HepG2 (cell line): ENCODE data around the gene RNF183. TPM values are rescaled to one million over a fixed set of nuclear protein-coding genes. Genes with fewer than 3 reads are reported as not detected.

ENCODE experiments used
- ADNP ChIP-seq: sonication (generic); formaldehyde crosslinking; IDR thresholded peaks from 2 replicates; pipeline ENCODE4 v1.4.0; 2020; ENCODE audit warnings: missing genetic modification reagents
- ARID3A ChIP-seq: IDR thresholded peaks from 2 replicates; pipeline ENCODE4 v1.6.1; 2012; ENCODE audit warnings: low read depth, low read length, improper control_type of control experiment
- CREB1 ChIP-seq, 2 experiments: fragments of 450-650 bp in 1 of 2; IDR thresholded peaks; 2 replicates each; pipeline ENCODE4 v1.6.1; 2016 to 2017; ENCODE audit warnings: control low read depth in 1 of 2, mild to moderate bottlenecking in 1 of 2, missing compliant biosample characterization in 1 of 2, missing genetic modification characterization in 1 of 2
- ETV5 ChIP-seq: IDR thresholded peaks from 2 replicates; pipeline ENCODE4 v1.6.1; 2018; ENCODE audit warnings: missing biosample characterization, missing genetic modification reagents, inconsistent platforms, borderline replicate concordance
- IRF2 ChIP-seq: IDR thresholded peaks from 2 replicates; pipeline ENCODE4 v1.6.1; 2018; ENCODE audit warnings: missing genetic modification reagents, missing compliant biosample characterization
- MEF2D ChIP-seq: sonication (generic); formaldehyde crosslinking; IDR thresholded peaks from 2 replicates; pipeline ENCODE4 v1.5.1; 2020; ENCODE audit warnings: mild to moderate bottlenecking, missing genetic modification reagents
- MEIS1 ChIP-seq: sonication (generic); formaldehyde crosslinking; IDR thresholded peaks from 2 replicates; pipeline ENCODE4 v1.9.0; 2021; ENCODE audit warnings: mild to moderate bottlenecking, missing genetic modification reagents, moderate library complexity, borderline replicate concordance
- PAXIP1 ChIP-seq: sonication (generic); formaldehyde crosslinking; conservative IDR thresholded peaks from 2 replicates; pipeline ENCODE4 v1.4.0; 2020; ENCODE audit warnings: mild to moderate bottlenecking, missing genetic modification reagents, moderate library complexity
- PHF21A ChIP-seq: sonication (generic); formaldehyde crosslinking; IDR thresholded peaks from 2 replicates; pipeline ENCODE4 v1.5.0; 2020; ENCODE audit warnings: mild to moderate bottlenecking, missing genetic modification reagents
- SIN3B ChIP-seq: fragments of 150-350 bp; IDR thresholded peaks from 2 replicates; pipeline ENCODE4 v1.6.1; 2014; ENCODE audit warnings: low read length
- THAP11 ChIP-seq: IDR thresholded peaks from 2 replicates; pipeline ENCODE4 v1.6.1; 2016; ENCODE audit warnings: missing biosample characterization, missing genetic modification reagents
- ZBTB49 ChIP-seq: sonication (generic); formaldehyde crosslinking; IDR thresholded peaks from 2 replicates; pipeline ENCODE4 v1.4.0; 2020; ENCODE audit warnings: missing genetic modification reagents, borderline replicate concordance
- ZMYM3 ChIP-seq: sonication (generic); formaldehyde crosslinking; IDR thresholded peaks from 2 replicates; pipeline ENCODE4 v1.5.1; 2020; ENCODE audit warnings: mild to moderate bottlenecking, missing genetic modification reagents
- ZMYM4 ChIP-seq: sonication (generic); formaldehyde crosslinking; IDR thresholded peaks from 2 replicates; pipeline ENCODE4 v1.8.1; 2023; ENCODE audit warnings: mild to moderate bottlenecking, missing genetic modification reagents
- ZNF160 ChIP-seq: sonication (generic); formaldehyde crosslinking; IDR thresholded peaks from 2 replicates; pipeline ENCODE4 v1.8.0; 2022; ENCODE audit warnings: mild to moderate bottlenecking, inconsistent platforms, missing genetic modification reagents
- ZNF431 ChIP-seq: sonication (generic); formaldehyde crosslinking; IDR thresholded peaks from 2 replicates; pipeline ENCODE4 v1.9.0; 2022; ENCODE audit warnings: missing genetic modification reagents, low read depth, mild to moderate bottlenecking, borderline replicate concordance
- ZNF460 ChIP-seq: sonication (generic); formaldehyde crosslinking; IDR thresholded peaks from 2 replicates; pipeline ENCODE4 v1.5.1; 2020; ENCODE audit warnings: missing genetic modification reagents, mild to moderate bottlenecking, borderline replicate concordance
- ZNF574 ChIP-seq: sonication (generic); formaldehyde crosslinking; IDR thresholded peaks from 2 replicates; pipeline ENCODE4 v1.4.0; 2020; ENCODE audit warnings: missing genetic modification reagents
- polyA plus RNA-seq, 8 experiments: library from polyadenylated mRNA; depleted of rRNA in 3 of 8; stranded (reverse) in 7 of 8; unstranded in 1 of 8; fragments of >200 nt; fragmentation: Illumina TruSeq in 4 of 8; extraction: Trizol in 4 of 8; gene quantifications; 2 replicates each; pipeline versions ENCODE4 v1.2.1 to v1.2.3, GENCODE V29; 2011 to 2016; ENCODE audit warnings: low read depth in 4 of 8, missing spikeins in 1 of 8, mixed read lengths in 1 of 8; ENCODE audit not compliant: insufficient read depth in 1 of 8
- total RNA-seq, 5 experiments: library from RNA; depleted of rRNA; stranded (reverse); fragments of >200 nt; fragmentation: Illumina TruSeq; extraction: Trizol; gene quantifications; 2 replicates each; pipeline ENCODE4 v1.2.3, GENCODE V29; 2016; ENCODE audit warnings: low read depth in 1 of 5

Gene RNF183
- total and polyA plus RNA-seq, 2 of the 13 experiments (the other 11 are each of a cell fraction or from before 2014, with no cell fraction given), result 0.13 to 6.5 TPM

GRCh38 chr9:113302792-113303418 is at the start of gene RNF183 (continued):
- no peak for TF ChIP-seq MEIS1 (CRISPR knock-in tag)
- peak; percentile 64; the same call in 1 of the 2 replicates for TF ChIP-seq ADNP
- peak; percentile 55; the same call in 1 of the 2 replicates for TF ChIP-seq ZNF460 (CRISPR knock-in tag)
- TF ChIP-seq PHF21A (CRISPR knock-in tag), result 0 out of 2 replicates have a peak, but pooled peaks have one; percentile 19
- 0 out of 2 replicates have a peak, but pooled peaks have one; percentile 20 for TF ChIP-seq ZMYM4
- TF ChIP-seq CREB1 (IDR thresholded peaks at IDR 0.05), result no peak
- 0 out of 2 replicates have a peak, but pooled peaks have one; percentile 20 for TF ChIP-seq CREB1 (CRISPR knock-in tag; IDR thresholded peaks at IDR 0.05)
- peak; percentile 93 for TF ChIP-seq ZMYM3 (CRISPR knock-in tag)
- peak; percentile 78 for TF ChIP-seq PAXIP1
- peak; percentile 30; the same call in 1 of the 2 replicates for TF ChIP-seq IRF2 (CRISPR knock-in tag)
- no peak for TF ChIP-seq ARID3A
- peak; percentile 26 for TF ChIP-seq ZNF574 (CRISPR knock-in tag)
- 0 out of 2 replicates have a peak, but pooled peaks have one; percentile 39 for TF ChIP-seq ZNF160 (CRISPR knock-in tag)
- TF ChIP-seq ZNF431 (CRISPR knock-in tag), result peak; percentile 24; the same call in 1 of the 2 replicates
- TF ChIP-seq ETV5 (CRISPR knock-in tag), result peak; percentile 54; the same call in 1 of the 2 replicates
- TF ChIP-seq ZBTB49 (CRISPR knock-in tag), result no peak
- TF ChIP-seq THAP11, result peak; percentile 46; the same call in 1 of the 2 replicates
- peak; percentile 30; the same call in 1 of the 2 replicates for TF ChIP-seq MEF2D
- no peak for TF ChIP-seq SIN3B
